HL-60/S4 (cell line): Measurements from ENCODE around the gene IFNGR2.
"Not testable (repeated sequence)": the region's sequence is repeated elsewhere in the genome, so short reads cannot be mapped to it uniquely, and the experiment has no call there.

Source experiments
- in situ Hi-C: fragments of 300-500 bp; cut with MboI; formaldehyde crosslinking; loops from 2 replicates; pipeline ENCODE4 v1.14.3; 2022; ENCODE audit warnings: low sequenced_read_pairs

Gene IFNGR2

DNA sequence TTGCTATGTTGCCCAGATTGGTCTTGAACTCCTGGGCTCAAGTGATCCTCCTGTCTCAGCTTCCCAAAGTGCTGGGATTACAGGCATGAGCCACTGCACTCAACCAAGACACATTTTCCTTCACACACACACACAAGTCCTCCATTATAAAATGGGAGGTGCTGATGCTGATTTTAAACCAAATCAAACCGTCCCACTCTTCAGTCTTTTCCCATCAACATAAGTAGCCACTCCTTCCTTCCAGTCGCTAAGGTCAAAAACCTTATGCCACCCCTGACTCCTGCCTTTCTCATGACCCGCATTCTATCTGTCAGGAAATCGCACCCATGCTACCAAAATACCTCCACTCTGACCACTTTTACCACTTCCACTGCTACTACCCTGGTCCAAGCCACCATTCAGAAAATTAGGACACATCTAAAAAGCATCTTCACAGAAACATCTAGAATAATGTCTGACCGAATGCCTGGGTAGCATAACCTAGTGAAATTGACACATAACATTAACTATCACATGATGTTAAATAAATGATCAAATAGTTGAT, 28.0 kb upstream of the IFNGR2 start:
- in situ Hi-C loops = no loop called here

DNA sequence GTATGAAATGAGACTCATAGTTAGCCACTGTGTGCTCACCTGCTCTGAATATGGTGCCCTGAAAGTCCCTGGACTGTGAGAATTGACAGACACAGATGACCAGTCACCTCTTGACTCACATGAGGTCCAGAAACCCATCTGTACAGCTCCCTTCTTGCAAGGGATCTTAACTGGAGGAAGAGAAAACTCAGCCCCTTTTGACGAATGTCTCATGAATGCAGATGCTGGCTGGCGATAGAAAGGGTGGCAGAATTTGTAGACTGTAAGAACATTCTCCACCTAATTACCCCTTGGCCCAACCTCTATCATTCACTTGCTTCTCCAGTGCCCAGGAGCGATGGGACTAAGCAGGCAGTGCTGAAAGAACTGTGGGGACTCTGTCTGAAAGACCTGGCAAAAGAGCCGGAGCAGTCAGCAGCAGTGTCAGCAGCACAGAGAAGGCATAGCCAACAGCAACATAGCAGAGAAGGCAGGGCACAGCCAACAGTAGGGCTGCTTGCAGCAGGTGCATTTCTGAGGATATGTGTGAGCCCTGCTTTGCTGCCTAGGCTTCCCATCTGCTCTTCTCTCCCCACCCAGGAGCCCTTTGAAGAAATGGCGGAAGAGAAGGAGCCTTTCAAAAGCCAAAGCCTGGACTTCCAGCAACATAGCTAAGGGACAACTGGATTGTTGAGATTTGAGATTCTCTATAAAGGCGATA, 25.8 kb upstream of the IFNGR2 start:
- in situ Hi-C loops = no loop called here

DNA sequence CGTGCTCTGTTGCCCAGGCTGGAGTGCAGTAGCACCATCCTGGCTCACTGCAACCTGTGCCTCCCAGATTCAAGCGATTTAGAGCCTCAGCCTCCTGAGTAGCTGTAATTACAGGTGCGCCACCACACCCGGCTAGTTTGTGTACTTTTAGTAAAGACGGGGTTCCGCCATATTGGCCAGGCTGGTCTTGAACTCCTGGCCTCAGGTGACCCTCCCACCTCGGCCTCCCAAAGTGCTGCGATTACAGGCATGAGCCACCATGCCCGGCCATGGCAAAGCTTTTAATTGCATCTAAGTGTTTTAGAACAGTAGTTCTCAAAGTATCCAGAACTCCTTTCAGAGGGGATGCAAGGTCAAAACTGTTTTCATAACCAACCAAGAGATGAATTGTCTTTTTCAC, 25.1 kb upstream of the IFNGR2 start:
- in situ Hi-C loops = no loop called here

DNA sequence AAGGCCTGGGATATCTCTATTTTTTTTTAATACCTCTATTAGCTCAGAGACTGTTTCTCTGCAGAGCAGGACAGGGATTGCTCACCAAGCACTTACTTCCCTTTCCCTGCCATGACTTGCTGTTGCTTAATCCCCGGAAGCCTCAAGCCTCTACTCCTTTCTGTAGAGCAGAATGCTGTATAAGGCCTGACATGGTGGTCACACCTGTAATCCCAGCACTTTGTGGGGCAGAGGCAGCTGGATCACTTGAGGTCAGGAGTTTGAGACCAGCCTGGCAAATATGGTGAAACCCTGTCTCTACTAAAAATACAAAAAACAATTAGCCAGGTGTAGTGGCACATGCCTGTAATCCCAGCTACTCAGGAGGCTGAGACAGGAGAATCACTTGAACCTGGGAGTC, 23.3 kb upstream of the IFNGR2 start:
- in situ Hi-C loops = not testable (repeated sequence)

DNA sequence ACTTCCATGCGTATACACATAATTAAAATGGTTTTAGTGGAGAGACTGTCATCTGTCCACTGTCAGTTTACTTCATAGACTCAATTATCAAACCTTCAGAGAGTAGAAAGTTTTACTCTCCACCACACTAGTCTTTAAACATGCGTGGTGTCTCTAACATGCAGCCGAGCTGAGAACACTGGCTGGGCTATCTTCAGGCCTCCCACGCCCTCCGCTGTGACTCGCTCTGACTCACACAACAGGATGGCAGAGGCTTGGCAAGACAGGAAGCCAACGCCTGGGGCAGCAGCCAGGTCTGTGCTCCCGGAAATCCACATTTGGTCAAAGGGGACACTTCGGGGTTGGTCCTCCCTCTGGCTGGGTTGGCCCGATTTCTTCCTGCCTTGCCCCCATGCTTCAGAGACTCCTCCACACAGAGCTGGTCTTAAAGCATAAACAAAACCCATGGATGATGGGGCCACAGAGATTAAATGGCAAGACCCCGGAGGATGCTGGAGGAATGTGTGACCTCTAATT, 22.7 kb upstream of the IFNGR2 start:
- in situ Hi-C loops = no loop called here

DNA sequence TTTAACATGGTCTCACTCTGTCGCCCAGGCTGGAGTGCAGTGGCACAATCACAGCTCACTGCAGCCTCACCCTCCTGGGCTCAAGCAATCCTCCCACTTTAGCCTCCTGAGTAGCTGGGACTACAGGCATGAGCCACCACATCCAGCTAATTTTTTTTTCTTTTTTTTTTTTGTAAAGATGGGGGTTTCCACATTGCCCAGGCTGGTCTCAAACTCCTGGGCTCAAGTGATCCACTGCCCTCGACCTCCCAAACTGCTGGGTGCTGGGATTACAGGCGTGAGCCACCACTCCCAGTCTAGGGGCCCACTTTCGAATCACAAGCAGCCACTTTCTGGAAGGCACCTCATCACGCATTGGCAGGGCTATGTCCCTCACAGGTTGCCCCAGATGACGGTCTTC, 21.8 kb upstream of the IFNGR2 start:
- in situ Hi-C loops = not testable (repeated sequence)

DNA sequence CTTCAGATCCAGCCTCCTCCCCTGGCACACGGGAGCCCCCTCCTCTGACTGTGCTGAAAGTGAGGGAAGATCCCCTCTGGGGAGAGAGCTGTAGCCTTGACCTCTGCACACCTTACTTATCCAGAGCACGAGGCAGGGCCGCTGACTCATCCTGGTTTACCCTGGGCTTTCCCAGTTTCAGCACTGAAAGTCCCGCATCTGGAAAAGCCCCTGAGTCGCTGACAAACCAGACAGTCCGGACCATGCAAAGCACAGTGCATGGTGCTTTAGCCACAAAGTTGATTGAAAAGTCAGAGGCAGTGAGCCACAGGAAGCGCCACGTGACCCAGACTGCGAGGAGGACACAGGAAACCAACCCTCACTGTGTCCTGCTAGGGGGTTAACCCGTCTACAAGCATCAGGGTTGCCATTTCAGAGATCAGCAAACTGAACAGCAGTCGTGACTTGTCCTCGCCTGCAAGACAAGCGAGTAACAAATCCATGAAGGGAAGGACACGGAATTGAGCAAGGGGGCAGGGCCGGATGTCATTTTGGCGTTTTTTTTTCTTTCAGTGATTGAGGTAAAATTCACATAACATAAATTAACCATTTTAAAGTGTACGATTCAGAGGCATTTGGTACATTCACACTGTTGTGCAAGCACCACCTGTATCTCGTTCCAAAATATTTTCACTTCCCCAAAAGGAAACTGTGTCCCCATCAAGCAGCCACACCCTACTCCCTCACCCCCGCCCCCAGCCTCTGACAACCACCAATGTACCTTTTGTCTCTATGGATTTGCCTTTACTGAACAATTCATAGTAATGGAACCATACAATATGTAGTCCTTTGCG, 19.9 kb upstream of the IFNGR2 start:
- in situ Hi-C loops = no loop called here

DNA sequence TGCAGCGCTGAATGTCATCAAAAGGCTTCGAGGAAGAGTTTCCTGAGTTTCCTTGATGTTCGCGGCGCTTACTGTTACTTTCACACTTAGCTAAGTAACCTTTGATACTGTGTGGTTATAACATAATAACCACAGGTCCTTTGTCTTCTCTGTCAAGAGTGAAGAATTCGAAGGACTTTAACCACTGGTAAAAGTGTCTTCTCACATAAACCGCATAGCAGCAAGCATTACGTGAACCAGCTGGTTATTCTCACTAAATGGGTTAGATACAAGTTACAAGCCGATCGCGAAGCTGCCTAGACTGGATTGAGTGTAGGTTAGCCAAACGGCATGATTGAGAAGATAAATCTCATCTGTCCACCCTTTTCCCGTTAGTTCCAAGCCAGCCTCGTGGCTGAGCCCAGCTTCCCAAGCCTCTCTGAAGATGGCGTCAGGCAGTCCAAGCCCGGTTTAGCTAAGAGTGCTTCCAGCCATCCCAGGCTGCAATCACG, 18.3 kb upstream of the IFNGR2 start:
- in situ Hi-C loops = no loop called here

DNA sequence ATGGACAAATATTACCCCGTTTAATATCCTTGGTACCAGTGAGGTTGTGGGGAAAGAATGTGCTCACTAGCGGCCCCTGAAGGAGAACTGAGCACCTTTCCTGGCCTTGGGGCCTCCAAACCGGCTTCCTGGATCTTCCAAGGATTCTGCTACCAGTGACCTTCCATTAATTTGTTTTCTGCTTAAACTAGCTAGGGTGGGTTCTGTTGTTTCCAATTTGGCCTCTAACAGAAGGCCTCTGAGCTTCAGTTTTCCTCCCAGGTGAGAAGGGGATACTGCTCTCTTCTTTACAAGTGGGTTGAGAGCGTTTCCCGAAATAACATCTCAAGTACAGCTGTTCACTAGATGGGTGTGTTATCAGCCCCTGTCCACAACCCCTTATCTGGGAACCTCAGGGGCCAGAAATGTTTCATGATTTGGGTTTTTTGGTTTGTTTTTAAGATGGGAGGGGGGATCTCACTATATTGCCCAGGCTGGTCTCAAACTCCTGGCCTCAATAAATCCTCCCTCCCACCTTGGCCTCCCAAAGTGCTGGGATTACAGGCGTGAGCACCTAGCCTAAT, 16.9 kb upstream of the IFNGR2 start:
- in situ Hi-C loops = no loop called here

DNA sequence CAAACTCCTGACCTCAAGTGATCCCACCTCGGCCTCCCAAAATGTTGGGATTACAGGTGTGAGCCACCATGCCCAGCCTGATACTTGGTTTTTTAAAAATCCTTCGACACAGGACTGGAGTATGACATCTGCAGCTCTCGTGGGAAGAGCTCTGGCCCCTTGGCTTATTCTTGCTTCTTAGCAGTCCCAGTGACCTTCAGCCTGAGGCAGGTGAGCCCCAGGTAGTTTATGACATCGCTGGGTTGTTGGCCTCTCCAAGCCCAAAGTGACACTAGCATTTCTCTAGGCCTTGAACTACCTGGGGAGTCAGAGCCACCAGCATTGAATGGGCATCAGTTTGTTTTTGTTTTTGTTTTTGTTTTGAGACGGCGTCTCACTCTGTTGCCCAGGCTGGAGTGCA, 15.9 kb upstream of the IFNGR2 start:
- in situ Hi-C loops = no loop called here

DNA sequence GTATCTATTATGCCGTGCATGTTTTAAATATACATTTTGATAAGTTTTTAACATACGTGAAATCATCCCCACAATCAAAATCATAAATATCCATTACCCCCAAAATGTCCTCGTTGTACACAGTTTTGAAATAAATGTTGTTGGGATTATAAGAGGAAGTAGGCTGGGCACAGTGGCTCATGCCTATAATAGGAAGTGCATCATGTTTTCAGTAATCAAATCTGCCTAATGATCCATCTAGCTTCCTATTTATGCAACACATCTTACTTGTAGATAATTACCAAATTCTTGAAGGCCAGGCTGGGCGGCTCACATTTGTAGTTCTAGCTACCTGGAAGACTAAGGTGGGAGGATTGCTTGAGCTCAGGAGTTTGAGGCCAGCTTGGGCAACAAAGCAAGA, 15.0 kb upstream of the IFNGR2 start:
- in situ Hi-C loops = no loop called here

DNA sequence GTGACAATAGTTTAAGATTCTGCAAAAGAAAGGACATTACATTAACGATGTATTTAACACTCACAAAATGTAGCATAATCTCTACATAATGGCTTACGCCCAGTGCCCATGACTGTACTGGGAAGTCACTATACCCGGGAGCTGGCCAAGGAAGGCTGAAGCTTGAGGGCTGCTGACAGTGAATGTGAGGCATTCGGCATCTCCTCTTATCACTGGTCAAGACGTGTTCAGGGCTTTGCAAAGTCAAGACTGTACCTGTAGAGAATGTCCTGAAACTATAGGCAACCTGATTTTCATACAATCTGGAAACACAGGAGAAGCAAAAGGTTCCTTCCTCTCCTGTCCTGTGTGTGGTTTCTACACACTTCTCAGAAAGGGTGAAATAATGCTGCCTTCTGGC, 12.7 kb upstream of the IFNGR2 start:
- in situ Hi-C loops = no loop called here

DNA sequence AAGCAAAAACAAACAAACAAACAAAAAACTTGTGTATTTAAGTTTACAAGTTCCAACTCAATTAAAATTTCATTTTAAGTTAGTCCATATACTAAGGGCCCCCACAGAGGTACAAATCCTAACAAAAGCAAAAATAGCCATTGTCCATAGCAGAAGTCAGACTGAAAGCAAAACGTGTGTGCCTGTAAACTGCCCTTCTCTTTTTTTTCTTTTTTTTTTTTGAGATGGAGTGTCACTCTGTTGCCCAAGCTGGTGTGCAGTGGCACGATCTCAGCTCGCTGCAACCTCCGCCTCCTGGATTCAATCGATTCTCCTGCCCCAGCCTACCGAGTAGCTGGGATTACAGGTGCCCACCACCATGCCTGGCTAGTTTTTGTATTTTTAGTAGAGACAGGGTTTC, 11.6 kb upstream of the IFNGR2 start:
- in situ Hi-C loops = no loop called here

DNA sequence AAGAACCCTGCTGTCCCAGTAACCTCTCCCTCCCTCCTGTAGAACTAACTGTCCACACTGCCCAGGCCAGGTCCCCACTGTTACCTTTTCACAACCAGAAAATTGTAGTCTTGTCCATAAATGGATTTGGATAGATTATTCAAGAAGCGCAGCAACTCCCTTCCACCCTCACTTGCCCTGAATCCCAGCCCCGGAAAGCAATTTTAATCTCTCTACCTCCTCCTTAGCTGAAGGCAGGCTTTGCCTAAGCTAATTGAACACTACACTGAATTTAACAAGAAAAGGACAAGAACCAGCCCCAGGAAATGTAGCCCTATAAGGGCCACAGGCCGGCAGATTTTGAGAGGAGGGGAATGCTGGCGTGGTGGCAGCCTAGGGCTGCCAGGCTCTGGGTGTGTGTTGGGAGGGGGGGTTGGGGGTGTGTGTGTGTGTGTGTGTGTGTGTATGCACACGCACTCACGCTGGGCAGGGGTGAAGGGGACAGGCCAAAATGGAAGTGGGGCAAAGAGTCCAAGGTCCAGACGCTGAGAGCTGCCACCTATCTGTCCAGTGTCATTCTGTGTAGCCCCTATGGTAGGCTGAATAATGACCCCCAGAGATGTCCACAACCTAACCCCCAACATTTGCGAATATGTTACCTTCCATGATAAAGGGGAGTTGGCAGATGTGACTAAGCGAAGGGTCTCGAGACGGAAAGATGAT, 10.8 kb upstream of the IFNGR2 start:
- in situ Hi-C loops = no loop called here

DNA sequence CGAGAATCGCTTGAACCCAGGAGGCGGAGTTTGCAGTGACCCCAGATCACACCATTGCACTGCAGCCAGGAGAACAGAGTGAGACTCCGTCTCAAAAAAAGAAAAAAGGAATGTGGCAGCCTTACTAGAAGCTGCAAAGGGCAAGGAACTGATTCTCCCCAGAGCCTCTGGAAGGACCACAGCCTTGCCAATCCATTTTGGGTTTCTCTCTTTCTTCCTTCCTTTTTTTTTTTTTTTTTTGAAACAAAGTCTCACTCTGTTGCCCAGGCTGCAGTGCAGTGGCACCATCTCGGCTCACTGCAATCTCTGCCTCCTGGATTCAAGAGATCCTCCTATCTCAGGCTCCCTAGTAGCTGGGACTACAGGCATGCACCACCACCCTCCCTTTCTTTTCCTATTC, 9.9 kb upstream of the IFNGR2 start:
- in situ Hi-C loops = no loop called here

DNA sequence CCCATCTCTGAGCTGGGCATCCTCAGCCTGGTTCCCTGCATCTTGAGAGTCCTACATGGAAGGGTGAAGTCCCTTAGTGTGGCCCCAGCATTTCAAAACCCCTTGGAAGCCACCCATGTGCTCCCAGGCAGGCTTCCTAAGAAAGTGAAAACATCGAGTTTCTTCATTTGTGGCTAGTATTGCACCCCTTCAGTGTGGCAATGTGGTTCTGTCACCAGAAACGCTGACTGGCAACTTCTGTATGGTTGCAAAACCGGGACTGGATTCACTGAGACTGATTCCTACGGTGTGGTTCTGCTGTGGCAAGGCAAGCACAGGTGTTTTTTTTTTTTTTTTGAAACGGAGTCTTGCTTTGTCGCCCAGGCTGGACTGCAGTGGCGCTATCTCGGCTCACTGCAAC, 9.0 kb upstream of the IFNGR2 start:
- in situ Hi-C loops = no loop called here

DNA sequence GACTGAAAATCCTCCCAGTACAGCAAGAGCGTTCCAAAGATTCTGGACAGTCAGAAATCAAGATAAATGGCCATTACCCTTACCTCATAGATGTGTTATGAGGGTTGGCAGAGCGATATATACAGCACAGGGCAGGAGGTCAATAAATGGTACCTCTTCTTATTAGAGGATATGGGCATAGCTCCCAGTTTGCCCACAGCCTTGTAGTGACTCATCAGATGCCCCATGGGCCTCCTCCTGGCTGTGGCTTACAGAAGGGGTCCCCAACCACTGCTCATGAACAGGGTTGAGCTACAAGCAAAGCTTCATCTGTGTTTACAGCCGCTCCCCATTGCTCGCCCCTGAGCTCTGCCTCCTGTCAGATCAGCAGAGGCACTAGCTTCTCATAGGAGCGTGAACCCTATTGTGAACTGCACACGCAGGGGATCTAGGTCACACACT, 7.3 kb upstream of the IFNGR2 start:
- in situ Hi-C loops = no loop called here

DNA sequence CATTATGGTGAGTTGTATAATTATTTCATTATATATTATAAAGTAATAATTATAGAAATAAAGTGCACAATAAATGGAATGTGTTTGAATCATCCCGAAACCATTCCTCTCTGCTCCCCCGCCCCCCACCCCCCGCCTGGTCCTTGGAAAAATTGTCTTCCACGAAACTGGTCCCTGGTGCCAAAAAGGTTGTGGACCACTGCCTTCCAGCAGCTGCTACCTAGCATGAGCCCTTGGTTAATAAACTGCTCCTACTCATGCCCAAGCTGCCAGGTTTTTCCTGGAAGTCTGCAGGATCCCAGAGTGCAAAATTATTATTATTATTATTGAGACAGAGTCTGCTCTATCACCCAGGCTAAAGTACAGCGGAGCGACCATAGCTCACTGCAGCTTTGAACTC, 6.8 kb upstream of the IFNGR2 start:
- in situ Hi-C loops = no loop called here

DNA sequence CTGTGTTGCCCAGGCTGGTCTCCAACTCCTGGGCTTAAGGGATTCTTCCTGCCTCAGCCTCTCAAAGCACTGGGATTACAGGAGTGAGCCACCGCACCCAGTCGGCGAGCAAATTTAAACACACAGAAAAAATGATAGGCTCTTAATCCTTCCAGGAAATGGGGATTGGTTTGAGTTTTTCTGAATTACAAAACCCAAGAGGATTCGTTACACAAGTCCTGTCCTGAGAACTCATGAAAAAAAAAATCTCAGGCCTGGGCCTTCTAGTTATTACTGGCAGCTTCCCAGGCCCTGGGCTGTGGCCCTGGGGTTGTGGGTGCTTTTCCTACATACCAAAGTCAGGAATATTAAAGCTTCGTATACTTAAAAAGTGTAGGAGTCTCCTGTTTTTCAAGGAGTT, 6.3 kb upstream of the IFNGR2 start:
- in situ Hi-C loops = no loop called here

DNA sequence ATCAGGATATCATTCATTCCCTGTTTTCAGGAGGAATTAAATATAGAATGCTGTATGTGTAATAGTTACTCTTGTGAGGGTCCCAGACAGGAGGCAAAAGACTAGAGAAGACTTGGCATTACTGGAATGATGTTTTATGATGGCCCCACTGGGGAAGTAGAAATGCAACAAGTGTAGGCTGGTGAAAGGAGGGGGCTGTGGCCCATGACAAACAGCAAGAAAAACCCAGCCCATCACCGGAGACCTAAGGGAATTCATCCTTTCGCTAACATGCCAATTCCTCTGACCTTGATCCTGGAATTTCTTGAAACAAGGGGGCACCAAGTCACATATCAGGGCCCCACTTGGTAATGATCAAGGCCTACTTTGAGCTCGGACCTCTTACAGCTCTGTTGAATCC, 5.5 kb upstream of the IFNGR2 start:
- in situ Hi-C loops = no loop called here

DNA sequence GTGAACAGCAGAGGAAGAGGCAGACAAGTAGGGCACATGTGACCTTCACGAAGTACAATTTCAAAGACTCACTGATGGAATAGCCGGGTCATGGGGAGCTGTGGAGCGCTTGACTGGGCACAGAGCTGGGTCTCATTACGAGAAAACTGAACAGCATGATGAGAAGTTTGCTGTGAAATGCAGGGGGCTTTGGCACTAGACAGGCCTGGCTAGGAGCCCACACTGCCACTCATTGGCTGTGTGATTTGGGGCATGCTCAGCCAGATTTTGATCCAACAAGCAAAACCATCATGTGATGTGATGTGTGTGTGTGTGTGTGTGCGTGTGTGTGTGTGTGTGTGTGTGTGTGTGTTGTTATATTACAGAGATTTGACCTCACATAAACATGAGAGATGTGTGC, 4.9 kb upstream of the IFNGR2 start:
- in situ Hi-C loops = no loop called here
